Pancreas (tissue), 10 donors: Measurements from ENCODE around the gene CCDC7. TPM values are rescaled to one million over a fixed set of nuclear protein-coding genes. Genes with fewer than 3 reads are reported as not detected.

Experiments
- ATAC-seq, 4 donors: fragments of 200-7000 bp; cut with Tn5 transposase; one replicate each; pipeline versions ENCODE4 v1.8.0 to v1.9.1; 2020; ENCODE audit warnings: mild to moderate bottlenecking in 4 of 4, moderate library complexity in 4 of 4
- DNase-seq, 6 donors: peaks; one replicate each; pipeline ENCODE4 v3.0.0-alpha.2; 2020
- FAIRE-seq: peaks from 2 replicates; lab custom pipeline; 2012; peaks lifted over from hg19 to GRCh38; lab: Jason Lieb, UNC
- H3K27ac ChIP-seq, 4 donors: fragments of 200-600 bp; sonication (generic); 1 replicate in 3 of 4; 2 replicates in 1 of 4; pipeline versions ENCODE4 v1.5.0 to v1.8.0; 2020
- H3K27me3 ChIP-seq, 4 donors: fragments of 200-600 bp; one replicate each; pipeline ENCODE4 v1.8.0; 2021
- H3K36me3 ChIP-seq, 3 donors: fragments of 200-600 bp; sonication (generic) in 1 of 3; one replicate each; pipeline versions ENCODE4 v1.5.0 to v1.8.0; 2020 to 2021
- H3K4me1 ChIP-seq, 3 donors: fragments of 200-600 bp; one replicate each; pipeline ENCODE4 v1.8.0; 2021
- H3K4me3 ChIP-seq, 4 donors: fragments of 200-600 bp; sonication (generic) in 2 of 4; one replicate each; pipeline versions ENCODE4 v1.5.0 to v1.8.0; 2020 to 2021
- H3K9me3 ChIP-seq, 4 donors: fragments of 200-600 bp; one replicate each; pipeline ENCODE4 v1.8.0; 2021
- WGBS, 2 donors: extraction: QIAGEN DNeasy Blood & Tissue Kit; methylation state at CpG; one replicate each; pipeline ENCODE4 v1.1.7; 2013; 5-methylcytosine and 5-hydroxymethylcytosine counted together
- intact Hi-C, 3 donors: fragments of 100-400 bp; cut with DNase I; formaldehyde crosslinking; loops; one replicate each; pipeline versions ENCODE4 v1.11.1 to v1.14.2; 2022
- polyA plus RNA-seq, 2 donors: library from polyadenylated mRNA; stranded (reverse); fragments of 200-250 nt; gene quantifications; one replicate each; pipeline ENCODE4 v1.2.3, GENCODE V29; 2013
- total RNA-seq, 6 donors: library from RNA; stranded (reverse); fragmentation: NEBNext Ultra II Directional in 4 of 6; extraction: Animal tissue kit (Norgen Biotek cat#: 25700) in 4 of 6; gene quantifications; one replicate each; pipeline versions ENCODE4 v1.2.1 to v1.2.4, GENCODE V29; 2021 to 2023
- TF ChIP-seq, protein P1 (sequence below), 4 donors: fragments of 200-600 bp; sonication (generic) in 3 of 4; IDR thresholded peaks; one replicate each; pipeline versions ENCODE4 v1.5.0 to v1.8.0; 2021; ENCODE audit warnings: antibody characterized with exemption in 4 of 4
- donor health status: healthy with polysubstance abuse.
- donor health status: DM: no; HTN: no; CAD: no; lungs with moderate emphysema.
- donor health status: DM: no; HTN: no; CAD: no.
- donor health status: control.
- donor health status: control.
- donor health status: Bipolar disorder and iron deficiency.
- donor health status: DM: yes; HTN: yes; CAD: no.
- donor health status: DM: no; HTN: no; CAD: no.
- donor health status: DM: no; HTN: no; CAD: no.
- donor health status: DM: yes; HTN: yes; CAD: no.

The CCDC7 gene
- total and polyA plus RNA-seq, 8 donors: 1.8 to 15.8 (median 7.8) TPM

DNA sequence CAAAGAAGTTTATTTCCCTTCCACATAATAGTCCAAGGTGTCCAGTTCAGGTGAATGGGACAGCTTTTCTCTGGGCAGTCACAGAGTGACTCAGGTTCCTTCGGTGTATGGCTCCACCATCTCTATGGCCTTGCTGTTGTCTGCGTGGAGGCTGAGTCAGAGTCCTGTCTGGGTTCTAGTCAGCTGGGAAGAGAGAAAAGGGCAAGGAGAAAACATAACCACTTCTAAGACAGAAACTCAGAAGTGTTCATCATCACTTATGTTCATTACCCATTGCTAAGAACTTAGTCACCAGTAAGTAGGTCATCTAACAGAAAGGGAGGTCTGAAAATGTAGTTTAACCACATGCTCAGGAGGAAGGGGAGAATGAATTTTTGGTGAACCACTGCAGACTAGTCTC, 32.4 kb upstream of the CCDC7 start:
- no peak overlapping the region for H3K27ac ChIP-seq
- no peaks in the 10 kb centered on the region for H3K36me3 ChIP-seq
- H3K9me3 ChIP-seq: no peaks in the 10 kb centered on the region
- ATAC-seq: peak in 1 of 4 donors; percentile 58
- TF ChIP-seq, protein P1, sequence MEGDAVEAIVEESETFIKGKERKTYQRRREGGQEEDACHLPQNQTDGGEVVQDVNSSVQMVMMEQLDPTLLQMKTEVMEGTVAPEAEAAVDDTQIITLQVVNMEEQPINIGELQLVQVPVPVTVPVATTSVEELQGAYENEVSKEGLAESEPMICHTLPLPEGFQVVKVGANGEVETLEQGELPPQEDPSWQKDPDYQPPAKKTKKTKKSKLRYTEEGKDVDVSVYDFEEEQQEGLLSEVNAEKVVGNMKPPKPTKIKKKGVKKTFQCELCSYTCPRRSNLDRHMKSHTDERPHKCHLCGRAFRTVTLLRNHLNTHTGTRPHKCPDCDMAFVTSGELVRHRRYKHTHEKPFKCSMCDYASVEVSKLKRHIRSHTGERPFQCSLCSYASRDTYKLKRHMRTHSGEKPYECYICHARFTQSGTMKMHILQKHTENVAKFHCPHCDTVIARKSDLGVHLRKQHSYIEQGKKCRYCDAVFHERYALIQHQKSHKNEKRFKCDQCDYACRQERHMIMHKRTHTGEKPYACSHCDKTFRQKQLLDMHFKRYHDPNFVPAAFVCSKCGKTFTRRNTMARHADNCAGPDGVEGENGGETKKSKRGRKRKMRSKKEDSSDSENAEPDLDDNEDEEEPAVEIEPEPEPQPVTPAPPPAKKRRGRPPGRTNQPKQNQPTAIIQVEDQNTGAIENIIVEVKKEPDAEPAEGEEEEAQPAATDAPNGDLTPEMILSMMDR (IDR thresholded peaks at IDR 0.05): no peak
- no peak for FAIRE-seq
- no peak overlapping the region for H3K4me3 ChIP-seq
- intact Hi-C loops: no loop called here
- H3K4me1 ChIP-seq: peaks cover 0 to 7% (median 0%) of the 10 kb centered on the region in 3 donors
- WGBS, 2 donors: 91 to 96% methylated on average over 2 of the region's 2 CpGs
- DNase-seq: peak in 1 of 6 donors; percentile 17
- no peaks in the 10 kb centered on the region for H3K27me3 ChIP-seq

DNA sequence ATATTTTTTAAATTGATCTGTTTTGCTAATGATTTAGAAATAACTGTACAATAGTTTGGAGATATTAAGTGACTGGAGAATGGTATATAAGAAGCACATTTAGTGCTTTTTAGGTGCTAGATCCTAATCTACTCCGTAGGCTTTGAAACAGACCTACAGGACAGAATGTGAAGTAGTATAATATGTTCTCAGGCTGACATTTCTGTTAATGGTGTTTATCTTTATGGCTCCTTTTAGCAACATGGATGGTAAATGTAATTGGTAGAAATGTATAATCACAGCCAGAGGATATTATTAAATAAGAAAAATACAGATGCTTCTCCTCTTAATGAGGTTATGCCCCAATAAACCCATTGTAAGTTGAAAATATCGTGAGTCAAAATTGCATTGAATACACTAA, 30.6 kb upstream of the CCDC7 start:
- Histone ChIP-seq H3K36me3 (no peaks in the 10 kb centered on the region), H3K27ac (no peak overlapping the region), H3K9me3 (no peaks in the 10 kb centered on the region), H3K4me1 (peaks cover 0 to 7% (median 0%) of the 10 kb centered on the region in 3 donors), H3K4me3 (no peak overlapping the region), H3K27me3 (no peaks in the 10 kb centered on the region)
- ATAC-seq (no peak), FAIRE-seq (no peak), DNase-seq (no peak)
- 84 to 97% methylated on average over 2 of the region's 2 CpGs for WGBS, 2 donors
- intact Hi-C loops: no loop called here
- TF ChIP-seq, protein P1 (IDR thresholded peaks at IDR 0.05): no peak

DNA sequence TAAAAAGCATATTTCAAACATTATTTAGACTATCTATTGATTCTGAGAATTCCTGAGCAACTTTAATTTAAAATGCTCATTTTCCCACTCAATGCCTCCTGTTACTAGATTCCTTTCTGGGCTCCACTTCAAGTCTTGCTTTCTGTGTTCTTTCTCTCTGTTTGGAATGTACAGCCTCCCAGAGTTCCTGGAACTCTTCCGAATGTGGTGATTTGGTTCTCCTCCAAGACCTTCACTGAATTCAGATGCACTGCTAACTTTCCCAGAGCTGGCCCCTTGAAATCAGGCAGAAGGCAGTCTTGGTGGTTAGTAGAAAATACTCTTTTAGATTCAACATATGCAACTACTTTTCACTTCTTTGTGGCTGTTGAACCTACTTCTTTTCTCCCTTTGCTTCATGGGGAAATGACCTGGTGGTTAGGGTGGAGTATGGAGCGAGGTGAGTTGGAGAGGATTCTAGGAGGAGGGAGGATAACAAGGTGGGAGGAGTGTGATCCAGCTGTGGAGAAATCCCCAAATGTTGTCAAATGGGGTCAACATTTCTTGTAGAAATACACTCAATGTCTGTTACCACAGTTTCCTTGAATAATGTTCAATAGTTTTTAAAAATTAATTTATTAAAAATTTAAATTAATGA, 27.9 kb upstream of the CCDC7 start:
- 2 to 7% methylated on average over 2 of the region's 2 CpGs for WGBS, 2 donors
- peak in 3 of 6 donors; percentile 9 to 22 (median 21) for DNase-seq
- FAIRE-seq: peak; percentile 90
- Histone ChIP-seq H3K9me3 (no peaks in the 10 kb centered on the region), H3K36me3 (no peaks in the 10 kb centered on the region), H3K4me1 (peaks cover 0 to 7% (median 0%) of the 10 kb centered on the region in 3 donors), H3K27ac (no peak overlapping the region), H3K27me3 (no peaks in the 10 kb centered on the region), H3K4me3 (no peak overlapping the region)
- TF ChIP-seq, protein P1 (IDR thresholded peaks at IDR 0.05): no peak
- intact Hi-C loops: no loop called here
- ATAC-seq: peak; percentile 49 to 83 (median 64)

DNA sequence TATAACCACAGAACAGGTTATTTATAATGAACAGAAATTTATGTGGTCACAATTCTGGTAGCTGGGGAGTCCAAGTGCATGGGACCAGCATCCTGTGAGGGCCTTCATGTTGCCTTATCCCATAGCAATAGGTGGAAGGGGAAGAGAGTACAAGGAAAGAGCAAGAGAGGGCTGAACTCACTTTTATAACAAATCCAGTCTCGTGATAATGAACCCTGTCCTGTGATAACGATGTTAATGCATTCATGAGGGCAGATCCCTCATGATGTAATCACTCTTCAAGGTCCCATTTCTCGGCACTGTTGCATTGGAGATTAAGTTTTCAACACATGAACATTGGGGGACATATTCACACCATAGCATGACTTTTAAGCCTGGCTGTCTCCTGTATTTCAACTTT, 27.4 kb upstream of the CCDC7 start:
- ATAC-seq (no peak), FAIRE-seq (no peak)
- H3K9me3 ChIP-seq: no peaks in the 10 kb centered on the region

More for the DNA sequence above, 27.4 kb upstream of the CCDC7 start:
- H3K4me3 ChIP-seq: no peak overlapping the region
- no peaks in the 10 kb centered on the region for H3K36me3 ChIP-seq
- intact Hi-C loops: no loop called here
- H3K4me1 ChIP-seq: peaks cover 0 to 7% (median 0%) of the 10 kb centered on the region in 3 donors
- H3K27ac ChIP-seq: no peak overlapping the region
- WGBS, 2 donors: 41 to 42% methylated on average over 3 of the region's 3 CpGs
- H3K27me3 ChIP-seq: no peaks in the 10 kb centered on the region
- no peak for DNase-seq
- TF ChIP-seq, protein P1 (IDR thresholded peaks at IDR 0.05): no peak
